GM21528 (cell line): ENCODE results near the gene DENND4B.

Experiments used
- ATAC-seq: cut with Tn5 transposase; IDR thresholded peaks from one replicate; pipeline ENCODE4 v1.9.1; 2021; ENCODE audit warnings: mild to moderate bottlenecking, moderate library complexity; ENCODE audit not compliant: unreplicated experiment, low FRiP score

DENND4B gene

GRCh38 chr1:153953859-153954365 lies 7.4 kb upstream of the DENND4B start:
- no peak for ATAC-seq

GRCh38 chr1:153951801-153952200 lies 5.3 kb upstream of the DENND4B start:
- ATAC-seq: no peak

GRCh38 chr1:153951183-153951582 lies 4.7 kb upstream of the DENND4B start:
- no peak for ATAC-seq

- peak; percentile 68 for ATAC-seq
Observed at GRCh38 chr1:153945795-153946621, 510 bp downstream of the DENND4B start.

GRCh38 chr1:153945131-153945794 lies 1.3 kb downstream of the DENND4B start:
- ATAC-seq: no peak

- ATAC-seq: no peak
Observed at GRCh38 chr1:153944827-153945117, 1.7 kb downstream of the DENND4B start.

- no peak for ATAC-seq
Observed at GRCh38 chr1:153944005-153944826, 2.3 kb downstream of the DENND4B start.

GRCh38 chr1:153942766-153943549 lies 3.6 kb downstream of the DENND4B start:
- ATAC-seq: no peak

- no peak for ATAC-seq
Observed at GRCh38 chr1:153941826-153942725, 4.4 kb downstream of the DENND4B start.

- no peak for ATAC-seq
Observed at GRCh38 chr1:153940756-153941155, 5.8 kb downstream of the DENND4B start.

GRCh38 chr1:153939476-153939875 lies 7.0 kb downstream of the DENND4B start:
- ATAC-seq: no peak

GRCh38 chr1:153938996-153939395 lies 7.5 kb downstream of the DENND4B start:
- ATAC-seq: no peak

GRCh38 chr1:153937331-153937730 lies 9.2 kb downstream of the DENND4B start:
- ATAC-seq: no peak

- no peak for ATAC-seq
Observed at GRCh38 chr1:153936011-153936802, 10.3 kb downstream of the DENND4B start.

GRCh38 chr1:153934746-153935145 lies 11.8 kb downstream of the DENND4B start:
- no peak for ATAC-seq

- ATAC-seq: no peak
Observed at GRCh38 chr1:153933955-153934354, 12.6 kb downstream of the DENND4B start.

- ATAC-seq: no peak
Observed at GRCh38 chr1:153933430-153933829, 13.1 kb downstream of the DENND4B start.
